GM12891 (cell line): ENCODE results near the gene RAB11FIP4.

Experiments used
- DNase-seq: peaks from one replicate; pipeline ENCODE4 v3.0.0; 2011; ENCODE audit warnings: low spot score; ENCODE audit not compliant: insufficient read length
- FAIRE-seq: peaks from 2 replicates; lab custom pipeline; 2011; peaks lifted over from hg19 to GRCh38; lab: Jason Lieb, UNC
- PAX5 ChIP-seq: IDR thresholded peaks from 2 replicates; pipeline ENCODE4 v1.6.1; 2011; ENCODE audit warnings: low read length, moderate library complexity, mild to moderate bottlenecking; ENCODE audit not compliant: insufficient read depth, severe bottlenecking
- POLR2A ChIP-seq: IDR thresholded peaks from 2 replicates; pipeline ENCODE4 v1.6.1; 2011; ENCODE audit warnings: low read depth, low read length, control low read depth
- POLR2AphosphoS5 ChIP-seq: IDR thresholded peaks from 2 replicates; pipeline ENCODE4 v1.6.1; 2011; ENCODE audit warnings: low read depth, low read length, control low read depth
- POU2F2 ChIP-seq: IDR thresholded peaks from 2 replicates; pipeline ENCODE4 v1.6.1; 2011; ENCODE audit warnings: low read depth, mild to moderate bottlenecking, control low read depth, low read length, moderate library complexity
- SPI1 ChIP-seq: IDR thresholded peaks from 2 replicates; pipeline ENCODE4 v1.6.1; 2011; ENCODE audit warnings: low read depth, low read length, control low read depth
- TAF1 ChIP-seq: IDR thresholded peaks from 2 replicates; pipeline ENCODE4 v1.6.1; 2011; ENCODE audit warnings: low read depth, low read length, control low read depth

The RAB11FIP4 gene

DNA sequence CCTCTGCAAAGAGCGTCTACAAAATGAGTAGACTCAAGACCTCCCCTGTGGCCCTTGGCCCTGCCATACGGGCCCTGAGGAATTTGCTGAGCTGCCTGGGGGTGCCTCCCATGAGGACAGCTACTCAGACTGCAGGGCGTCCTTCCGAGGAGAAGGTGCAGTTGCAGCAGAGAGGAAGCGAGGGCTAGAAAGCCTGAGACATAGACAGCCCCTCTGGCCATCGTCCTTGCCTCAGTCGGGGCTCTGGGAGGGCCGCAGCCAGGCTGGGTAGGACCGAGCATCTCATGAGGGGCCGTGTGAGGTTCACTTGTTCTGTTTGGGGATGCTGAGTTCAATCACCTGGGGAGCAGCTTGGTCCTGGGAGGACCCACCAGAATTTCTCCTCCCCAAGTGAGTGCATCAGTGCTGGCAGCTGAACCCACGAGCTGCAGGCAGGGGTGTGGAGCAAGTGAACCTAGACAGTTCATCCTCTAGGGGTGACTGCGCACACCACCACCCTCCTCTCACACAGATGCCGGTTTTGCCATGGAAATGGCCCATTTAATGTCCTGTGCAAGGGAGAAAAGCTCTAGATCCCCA, 20.3 kb downstream of the RAB11FIP4 start:
- DNase-seq: no peak
- FAIRE-seq: no peak
- TF ChIP-seq SPI1: no peak
- no peak for TF ChIP-seq PAX5
- TF ChIP-seq POU2F2: no peak
- TF ChIP-seq POLR2A: no peak
- no peak for TF ChIP-seq TAF1
- TF ChIP-seq POLR2AphosphoS5: no peak

DNA sequence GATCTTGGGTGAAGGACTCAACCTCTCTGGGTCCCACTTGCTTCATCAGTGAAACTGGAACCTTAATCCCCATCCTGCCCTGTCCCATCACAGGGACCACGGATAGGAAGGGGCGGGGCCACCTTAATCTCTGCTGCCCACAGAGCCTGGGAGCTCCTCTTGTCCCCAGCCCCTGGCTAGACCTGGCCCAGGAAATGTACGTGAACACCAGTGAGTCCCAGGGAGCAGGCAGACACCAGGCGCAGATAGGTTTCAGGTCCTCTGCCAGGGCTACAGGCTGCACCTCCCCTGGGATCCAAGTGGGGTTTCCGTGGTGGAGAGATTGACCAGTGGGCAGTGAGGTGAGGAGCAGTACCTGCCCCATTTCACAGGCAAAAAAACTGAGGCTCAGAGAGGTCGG, 21.0 kb downstream of the RAB11FIP4 start:
- DNase-seq (no peak), FAIRE-seq (no peak)
- TF ChIP-seq POU2F2: no peak
- no peak for TF ChIP-seq PAX5
- no peak for TF ChIP-seq SPI1
- no peak for TF ChIP-seq TAF1
- TF ChIP-seq POLR2AphosphoS5: no peak
- no peak for TF ChIP-seq POLR2A

DNA sequence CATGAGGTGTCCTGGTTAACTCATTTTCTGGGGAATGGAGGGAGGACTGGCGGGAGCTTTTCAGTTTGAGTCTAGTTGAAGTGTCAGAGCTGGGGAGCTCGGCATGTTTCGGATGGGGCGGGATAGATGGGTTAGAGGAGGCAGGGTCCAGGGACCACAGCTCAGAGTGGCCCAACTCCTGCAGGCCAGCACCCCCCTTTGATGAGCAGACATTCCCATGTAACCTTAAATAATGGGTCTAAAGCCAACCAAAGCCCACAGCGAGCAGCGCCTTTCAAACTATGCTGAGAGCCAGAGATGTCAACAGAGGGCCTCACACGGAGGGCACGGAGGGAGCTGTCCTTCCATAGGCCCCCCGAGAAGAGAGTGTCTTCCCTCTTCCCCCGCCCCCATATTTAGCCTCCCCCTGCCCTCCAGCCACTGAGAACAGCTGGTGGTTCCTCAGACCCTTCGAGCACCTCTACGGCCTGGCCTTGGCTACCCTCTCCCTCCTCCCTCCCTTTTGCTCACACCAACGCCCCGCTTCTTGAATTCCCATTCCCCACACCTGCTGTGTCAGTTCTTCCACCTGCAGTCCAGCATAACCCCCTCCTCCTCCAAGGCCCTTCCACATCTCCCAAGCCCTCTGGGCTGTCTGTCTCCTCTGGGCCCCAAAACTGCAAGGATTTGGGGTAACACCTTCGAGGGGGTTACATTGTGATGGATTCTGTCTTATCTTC, 21.8 kb downstream of the RAB11FIP4 start:
- FAIRE-seq (no peak), DNase-seq (no peak)
- TF ChIP-seq PAX5: no peak
- no peak for TF ChIP-seq TAF1
- no peak for TF ChIP-seq POU2F2
- no peak for TF ChIP-seq POLR2AphosphoS5
- no peak for TF ChIP-seq POLR2A
- TF ChIP-seq SPI1: no peak

DNA sequence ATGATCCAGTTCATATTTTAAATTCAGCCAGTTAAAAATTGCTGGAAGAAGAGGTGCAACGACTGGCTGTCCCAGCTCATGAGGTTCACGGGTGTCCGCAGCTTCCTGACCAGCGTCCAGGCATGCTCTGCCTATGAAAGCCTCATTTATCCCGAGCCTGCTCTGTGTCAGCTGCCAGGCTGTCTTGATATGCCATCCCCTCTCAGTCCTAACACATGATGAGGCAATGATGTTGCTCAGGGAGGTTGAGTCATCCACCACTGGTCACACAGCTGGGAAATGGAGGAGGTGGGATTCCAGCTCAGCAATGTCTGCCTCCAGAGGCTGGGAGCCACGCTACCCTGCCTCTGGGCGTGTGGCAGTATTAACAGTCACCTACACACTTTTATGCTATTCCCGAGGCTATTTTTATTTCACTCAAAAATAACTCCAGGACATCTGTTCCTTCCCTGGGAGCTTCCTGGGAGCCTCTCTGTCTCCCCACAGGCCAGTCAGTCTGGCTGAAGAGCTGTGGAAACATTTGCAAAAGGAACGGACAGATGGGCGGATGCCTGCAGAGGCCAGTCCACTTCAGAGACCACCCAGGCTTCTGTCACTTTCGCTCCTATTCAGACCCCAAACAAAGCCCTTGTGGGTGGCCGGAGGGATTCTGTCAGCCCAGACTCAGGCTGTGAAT, 22.5 kb downstream of the RAB11FIP4 start:
- TF ChIP-seq POLR2AphosphoS5: no peak
- TF ChIP-seq TAF1: no peak
- TF ChIP-seq PAX5: no peak
- no peak for TF ChIP-seq POU2F2
- no peak for TF ChIP-seq POLR2A
- TF ChIP-seq SPI1: no peak
- DNase-seq: no peak
- FAIRE-seq: no peak

DNA sequence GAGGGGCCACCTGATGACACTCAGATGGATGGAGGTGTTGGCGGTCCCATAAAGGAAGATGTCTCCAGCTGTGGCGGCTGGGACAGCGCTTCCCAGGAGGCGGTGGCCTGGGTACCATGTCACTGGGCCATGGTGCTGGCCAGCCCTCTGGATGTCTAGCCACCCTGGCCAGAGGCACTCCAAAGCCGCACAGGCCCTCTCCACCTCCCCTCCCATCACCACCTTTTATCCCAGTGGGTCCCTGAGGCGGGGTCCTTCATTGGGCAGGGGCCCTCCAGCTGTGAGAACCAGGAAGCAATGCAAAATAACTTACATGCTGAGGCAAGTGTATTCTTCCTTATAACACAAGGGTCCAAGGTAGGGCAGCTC, 23.1 kb downstream of the RAB11FIP4 start:
- DNase-seq (no peak), FAIRE-seq (no peak)
- TF ChIP-seq POLR2A: no peak
- TF ChIP-seq SPI1: no peak
- no peak for TF ChIP-seq POLR2AphosphoS5
- TF ChIP-seq PAX5: no peak
- TF ChIP-seq POU2F2: no peak
- TF ChIP-seq TAF1: no peak

DNA sequence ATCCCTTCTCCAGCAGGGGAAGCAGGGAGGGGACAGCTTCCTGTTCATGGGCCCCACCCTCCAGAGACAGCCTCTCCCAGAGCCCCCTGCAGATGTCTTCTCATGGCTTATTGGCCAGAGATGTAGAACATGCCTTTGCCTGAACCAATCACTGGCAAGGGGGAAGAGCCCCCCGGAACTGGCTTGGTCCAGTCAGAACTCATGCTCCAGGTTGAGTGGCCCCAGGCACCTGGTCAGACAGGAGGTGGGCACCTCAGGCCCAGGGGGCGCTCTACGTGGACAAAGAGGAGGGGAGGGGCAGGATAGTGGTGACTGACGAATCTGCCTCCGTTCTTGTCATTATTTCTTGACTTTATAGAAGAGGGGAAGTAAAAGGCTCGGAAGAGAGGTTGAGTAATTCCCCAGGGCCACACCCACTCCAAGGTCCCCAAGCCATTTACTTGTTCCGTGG, 23.6 kb downstream of the RAB11FIP4 start:
- FAIRE-seq: no peak
- DNase-seq: no peak
- TF ChIP-seq POLR2AphosphoS5: no peak
- TF ChIP-seq PAX5: no peak
- TF ChIP-seq TAF1: no peak
- no peak for TF ChIP-seq SPI1

DNA sequence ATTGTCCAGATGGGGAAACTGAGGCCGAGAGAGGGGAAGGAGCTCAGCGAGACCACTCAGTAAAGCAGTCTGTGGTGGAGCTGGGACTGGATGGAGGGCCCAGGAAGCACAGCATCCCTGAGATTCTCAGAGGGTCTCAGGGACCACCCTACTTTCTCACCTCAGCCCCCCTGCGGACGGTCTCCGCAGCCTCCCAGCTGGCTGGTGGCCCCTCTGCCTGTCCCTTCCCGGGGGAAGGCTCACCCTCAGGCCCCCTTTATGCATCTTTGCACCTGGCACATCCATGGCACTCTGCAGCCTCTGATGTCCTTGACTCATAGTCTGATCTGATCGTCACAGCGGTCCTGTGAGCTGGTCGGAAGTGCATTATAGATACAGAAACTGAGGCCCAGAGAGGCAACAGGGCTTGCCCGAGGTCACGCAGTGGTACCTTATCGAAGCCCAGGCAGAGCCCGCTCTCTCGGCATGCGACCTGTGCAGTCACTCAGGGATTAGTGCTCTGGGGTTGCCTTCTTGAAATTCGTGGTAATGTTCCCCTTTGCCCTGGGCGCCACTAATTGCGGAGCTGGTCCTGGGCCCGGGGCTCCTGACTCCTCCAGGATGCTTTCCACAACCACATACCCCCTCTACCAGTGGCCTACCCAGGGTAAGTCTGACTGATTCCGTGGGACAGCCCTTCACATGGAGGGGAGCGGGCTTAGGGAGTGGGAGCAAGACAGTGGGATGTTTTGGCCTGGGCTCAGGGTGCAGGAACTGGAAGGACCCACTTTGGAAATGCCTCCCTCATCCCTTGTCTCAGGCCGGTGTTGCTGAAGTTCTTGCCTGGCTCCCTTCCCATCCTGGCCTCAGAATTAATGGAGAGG, 24.4 kb downstream of the RAB11FIP4 start:
- DNase-seq (no peak), FAIRE-seq (no peak)
- no peak for TF ChIP-seq POU2F2
- no peak for TF ChIP-seq TAF1
- no peak for TF ChIP-seq POLR2AphosphoS5
- no peak for TF ChIP-seq POLR2A
- TF ChIP-seq SPI1: no peak
- no peak for TF ChIP-seq PAX5

DNA sequence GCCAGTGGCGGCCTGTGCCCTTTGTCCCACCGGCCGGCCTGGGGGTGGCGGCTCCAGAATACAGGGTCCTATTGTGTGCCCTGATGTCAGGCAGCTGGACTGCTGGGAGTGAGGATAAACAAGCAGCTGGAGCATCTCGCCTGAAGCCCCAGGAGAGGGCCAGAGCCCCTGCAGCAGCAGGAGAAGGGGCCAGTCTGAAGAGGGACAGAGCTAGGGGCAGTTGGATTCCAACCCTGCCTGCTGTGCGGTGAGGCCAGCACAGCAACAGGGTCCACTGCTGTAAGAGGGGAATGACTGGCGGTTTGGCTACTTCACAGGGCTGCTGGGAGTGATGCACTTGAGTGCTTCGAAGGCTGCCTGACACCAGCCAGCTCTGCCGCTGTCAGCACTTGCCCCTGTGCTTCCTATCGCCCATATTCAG, 25.0 kb downstream of the RAB11FIP4 start:
- FAIRE-seq (no peak), DNase-seq (no peak)
- TF ChIP-seq POLR2AphosphoS5 (no peak), PAX5 (no peak), POLR2A (no peak), TAF1 (no peak), SPI1 (no peak), POU2F2 (no peak)
